CD4-positive, alpha-beta T cell treated with Interferon gamma for 1 hour (primary cell): Measurements from ENCODE around the gene ADK.
"Not testable (repeated sequence)": the region's sequence is repeated elsewhere in the genome, so short reads cannot be mapped to it uniquely, and the experiment has no call there.

Experiments used
- DNase-seq: peaks from one replicate; pipeline ENCODE4 v3.0.0-alpha.2; 2020

Gene ADK

GRCh38 chr10:74244097-74244685 is 93.2 kb downstream of the ADK start:
- DNase-seq = no peak

GRCh38 chr10:74244807-74245206 is 93.8 kb downstream of the ADK start:
- DNase-seq = no peak

GRCh38 chr10:74246495-74246894 is 95.5 kb downstream of the ADK start:
- no peak for DNase-seq

GRCh38 chr10:74249865-74250264 is 98.8 kb downstream of the ADK start:
- no peak for DNase-seq

- DNase-seq = no peak
Observed at GRCh38 chr10:74255214-74255613, 104.2 kb downstream of the ADK start.

- DNase-seq = no peak
Observed at GRCh38 chr10:74255888-74256357, 104.9 kb downstream of the ADK start.

- no peak for DNase-seq
Observed at GRCh38 chr10:74262856-74263255, 111.8 kb downstream of the ADK start.

- DNase-seq = no peak
Observed at GRCh38 chr10:74263996-74264395, 113.0 kb downstream of the ADK start.

GRCh38 chr10:74272288-74272687 is 121.3 kb downstream of the ADK start:
- no peak for DNase-seq

GRCh38 chr10:74275755-74276290 is 124.8 kb downstream of the ADK start:
- DNase-seq = no peak

- DNase-seq = no peak
Observed at GRCh38 chr10:74276416-74276815, 125.4 kb downstream of the ADK start.

GRCh38 chr10:74282151-74282847 is 131.3 kb downstream of the ADK start:
- DNase-seq = no peak

- no peak for DNase-seq
Observed at GRCh38 chr10:74282848-74283210, 131.8 kb downstream of the ADK start.

- DNase-seq = no peak
Observed at GRCh38 chr10:74289188-74289587, 138.2 kb downstream of the ADK start.

GRCh38 chr10:74289951-74290350 is 138.9 kb downstream of the ADK start:
- no peak for DNase-seq

- DNase-seq = no peak
Observed at GRCh38 chr10:74290708-74291107, 139.7 kb downstream of the ADK start.

- no peak for DNase-seq
Observed at GRCh38 chr10:74292871-74293427, 141.9 kb downstream of the ADK start.

GRCh38 chr10:74293686-74294371 is 142.8 kb downstream of the ADK start:
- no peak for DNase-seq

- DNase-seq = no peak
Observed at GRCh38 chr10:74297389-74298080, 146.5 kb downstream of the ADK start.

GRCh38 chr10:74300074-74300621 is 149.1 kb downstream of the ADK start:
- not testable (repeated sequence) for DNase-seq

GRCh38 chr10:74300666-74301065 is 149.6 kb downstream of the ADK start:
- DNase-seq = no peak

GRCh38 chr10:74305730-74306129 is 154.7 kb downstream of the ADK start:
- no peak for DNase-seq
